H9 (cell line): Measurements from ENCODE around the gene ERC1. TPM values are rescaled to one million over a fixed set of nuclear protein-coding genes. Genes with fewer than 3 reads are reported as not detected.

ENCODE experiments used
- DNase-seq: peaks from one replicate; pipeline ENCODE4 v3.0.0-alpha.2; 2017
- H2AFZ ChIP-seq: one replicate; pipeline ENCODE4 v1.6.1; 2013; ENCODE audit warnings: mild to moderate bottlenecking, low read length, control low read depth, moderate library complexity
- H2AK5ac ChIP-seq: 2 replicates; pipeline ENCODE4 v1.6.1; 2013; ENCODE audit warnings: low read length, control low read depth, mixed read lengths; ENCODE audit not compliant: insufficient read length
- H2BK120ac ChIP-seq: one replicate; pipeline ENCODE4 v1.6.1; 2013; ENCODE audit warnings: low read depth, mild to moderate bottlenecking, low read length, control low read depth, inconsistent platforms; ENCODE audit not compliant: poor library complexity, severe bottlenecking
- H2BK12ac ChIP-seq: 2 replicates; pipeline ENCODE4 v1.6.1; 2013; ENCODE audit warnings: low read length, control low read depth, mixed read lengths, low read depth; ENCODE audit not compliant: insufficient read length
- H2BK15ac ChIP-seq: 2 replicates; pipeline ENCODE4 v1.6.1; 2013; ENCODE audit warnings: low read depth, low read length, control low read depth
- H2BK20ac ChIP-seq: one replicate; pipeline ENCODE4 v1.6.1; 2013; ENCODE audit warnings: low read depth, mild to moderate bottlenecking, low read length, control low read depth, inconsistent platforms; ENCODE audit not compliant: poor library complexity, severe bottlenecking
- H2BK5ac ChIP-seq: 2 replicates; pipeline ENCODE4 v1.6.1; 2013; ENCODE audit warnings: low read length, control low read depth, mixed read lengths; ENCODE audit not compliant: insufficient read length
- H3K14ac ChIP-seq: 2 replicates; pipeline ENCODE4 v1.6.1; 2013; ENCODE audit warnings: low read length, control low read depth; ENCODE audit not compliant: insufficient read depth
- H3K18ac ChIP-seq: 2 replicates; pipeline ENCODE4 v1.6.1; 2013; ENCODE audit warnings: low read depth, mild to moderate bottlenecking, mixed read lengths, low read length, control low read depth; ENCODE audit not compliant: insufficient read length
- H3K23ac ChIP-seq: 2 replicates; pipeline ENCODE4 v1.6.1; 2013; ENCODE audit warnings: low read length, control low read depth, mixed read lengths, low read depth; ENCODE audit not compliant: insufficient read length
- H3K23me2 ChIP-seq: 2 replicates; pipeline ENCODE4 v1.6.1; 2013; ENCODE audit warnings: low read depth, mild to moderate bottlenecking, mixed read lengths, low read length, control low read depth; ENCODE audit not compliant: insufficient read length, poor library complexity, severe bottlenecking
- H3K27ac ChIP-seq: 2 replicates; pipeline ENCODE4 v1.5.1; 2013; ENCODE audit warnings: low read length, control low read depth, mixed read lengths, low read depth; ENCODE audit not compliant: insufficient read length
- H3K27me3 ChIP-seq: 2 replicates; pipeline ENCODE4 v1.6.1; 2013; ENCODE audit warnings: low read length, control low read depth, inconsistent platforms; ENCODE audit not compliant: insufficient read depth
- H3K4ac ChIP-seq: 2 replicates; pipeline ENCODE4 v1.6.1; 2013; ENCODE audit warnings: low read depth, mild to moderate bottlenecking, control low read depth, inconsistent platforms, low read length, moderate library complexity
- H3K4me1 ChIP-seq: 2 replicates; pipeline ENCODE4 v1.6.1; 2013; ENCODE audit warnings: low read length, control low read depth, inconsistent platforms; ENCODE audit not compliant: insufficient read depth
- H3K4me2 ChIP-seq: 2 replicates; pipeline ENCODE4 v1.6.1; 2013; ENCODE audit warnings: low read length, control low read depth, mixed read lengths; ENCODE audit not compliant: insufficient read length, insufficient read depth
- H3K56ac ChIP-seq: 2 replicates; pipeline ENCODE4 v1.6.1; 2013; ENCODE audit warnings: low read depth, mild to moderate bottlenecking, mixed read lengths, low read length, control low read depth; ENCODE audit not compliant: insufficient read length
- H3K79me1 ChIP-seq: 2 replicates; pipeline ENCODE4 v1.6.1; 2013; ENCODE audit warnings: low read depth, mild to moderate bottlenecking, moderate library complexity, low read length, control low read depth, inconsistent platforms; ENCODE audit not compliant: insufficient read depth, poor library complexity, severe bottlenecking
- H3K79me2 ChIP-seq: 2 replicates; pipeline ENCODE4 v1.6.1; 2013; ENCODE audit warnings: low read length, control low read depth, inconsistent platforms; ENCODE audit not compliant: insufficient read depth
- H3K9ac ChIP-seq: 2 replicates; pipeline ENCODE4 v1.6.1; 2013; ENCODE audit warnings: low read length, control low read depth, mixed read lengths; ENCODE audit not compliant: insufficient read length; ENCODE audit errors: extremely low read depth
- H3K9me3 ChIP-seq: one replicate; pipeline ENCODE4 v1.6.1; 2013; ENCODE audit warnings: low read depth, low read length, inconsistent platforms; ENCODE audit not compliant: control insufficient read depth
- H3T11ph ChIP-seq: one replicate; pipeline ENCODE4 v1.6.1; 2013; ENCODE audit warnings: mild to moderate bottlenecking, low read length, control low read depth, inconsistent platforms
- H4K20me1 ChIP-seq: one replicate; pipeline ENCODE4 v1.6.1; 2013; ENCODE audit not compliant: control insufficient read depth, insufficient read length, insufficient read depth
- H4K5ac ChIP-seq: 2 replicates; pipeline ENCODE4 v1.6.1; 2013; ENCODE audit warnings: low read depth, mild to moderate bottlenecking, mixed read lengths, low read length, control low read depth; ENCODE audit not compliant: insufficient read length
- H4K8ac ChIP-seq: replicated peaks from 2 replicates; pipeline ENCODE4 v1.6.1; 2013; ENCODE audit warnings: low read length, control low read depth, mixed read lengths, low read depth; ENCODE audit not compliant: insufficient read length
- H4K91ac ChIP-seq: 2 replicates; pipeline ENCODE4 v1.6.1; 2013; ENCODE audit warnings: low read depth, mild to moderate bottlenecking, moderate library complexity, mixed read lengths, low read length, control low read depth; ENCODE audit not compliant: insufficient read length
- H3K27ac Mint-ChIP-seq, 3 experiments: 2 replicates in 2 of 3; 3 replicates in 1 of 3; pipeline ENCODE4 v1.8.0; 2020 to 2021; ENCODE audit warnings: mixed read lengths in 3 of 3, mild to moderate bottlenecking in 1 of 3, moderate library complexity in 1 of 3
- H3K27me3 Mint-ChIP-seq: 2 replicates; pipeline ENCODE4 v1.8.0; 2021; ENCODE audit warnings: low read depth, mild to moderate bottlenecking, moderate library complexity, mixed read lengths
- H3K36me3 Mint-ChIP-seq, 3 experiments: 2 replicates in 2 of 3; 3 replicates in 1 of 3; pipeline ENCODE4 v1.8.0; 2020 to 2021; ENCODE audit warnings: low read depth in 3 of 3, mixed read lengths in 3 of 3; ENCODE audit not compliant: insufficient read depth in 1 of 3
- H3K4me1 Mint-ChIP-seq, 2 experiments: 2 replicates each; pipeline ENCODE4 v1.8.0; 2020; ENCODE audit warnings: mixed read lengths in 2 of 2
- H3K4me3 Mint-ChIP-seq, 2 experiments: 2 replicates in 1 of 2; 3 replicates in 1 of 2; pipeline ENCODE4 v1.8.0; 2020 to 2021; ENCODE audit warnings: mild to moderate bottlenecking in 2 of 2, mixed read lengths in 2 of 2, moderate library complexity in 1 of 2
- H3K9me3 Mint-ChIP-seq, 2 experiments: 2 replicates in 1 of 2; 3 replicates in 1 of 2; pipeline ENCODE4 v1.8.0; 2020; ENCODE audit warnings: mild to moderate bottlenecking in 2 of 2, mixed read lengths in 2 of 2, moderate library complexity in 1 of 2
- WGBS: extraction: QIAGEN DNeasy Blood & Tissue Kit; methylation state at CpG from one replicate; pipeline ENCODE4 v1.1.7; 2013; ENCODE audit warnings: missing lambda C conversion rate, low lambda C conversion rate, mixed read lengths; ENCODE audit not compliant: insufficient read length; ENCODE audit errors: extremely low coverage; 5-methylcytosine and 5-hydroxymethylcytosine counted together
- total RNA-seq: library from RNA; stranded (reverse); gene quantifications from 2 replicates; pipeline ENCODE4 v1.2.1, GENCODE V29; 2021
- TF ChIP-seq, protein P1 (sequence below): fragments of 200-600 bp; sonication (generic); conservative IDR thresholded peaks from 3 replicates; pipeline ENCODE4 v1.8.0; 2021; ENCODE audit warnings: antibody characterized with exemption, mild to moderate bottlenecking

Gene ERC1
- total RNA-seq, 1 experiment from 2014 or later, result 51.2 TPM

DNA sequence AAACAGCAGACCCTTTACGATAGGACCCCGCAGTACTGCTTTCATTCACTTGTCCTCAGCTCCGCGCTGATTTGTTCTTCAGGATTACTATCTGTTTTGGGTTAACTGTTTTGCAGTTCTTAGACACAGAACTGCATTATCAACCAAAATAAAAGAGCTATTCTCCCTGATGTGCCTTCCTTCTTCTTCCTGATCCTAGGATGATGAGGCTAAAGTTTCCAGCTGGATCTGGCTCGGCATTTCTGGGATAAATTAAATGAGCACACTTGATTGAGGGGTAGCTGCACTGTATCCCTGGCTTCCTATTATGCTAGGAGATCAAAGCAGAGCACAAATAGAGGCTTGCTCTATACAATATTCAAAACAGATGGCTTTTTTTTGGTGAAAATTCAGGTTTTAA lies 437.6 kb downstream of the ERC1 start:
- WGBS, result no CpG with 5 or more reads among the region's 5 CpGs

More for the DNA sequence above, 437.6 kb downstream of the ERC1 start:
- no peaks in the 10 kb centered on the region for H3K79me2 ChIP-seq
- no peak for DNase-seq
- no peaks in the 10 kb centered on the region for H3K4me1 ChIP-seq
- no peak overlapping the region for H2BK120ac ChIP-seq
- no peaks in the 10 kb centered on the region for H3K36me3 Mint-ChIP-seq
- H3K27me3 Mint-ChIP-seq, result no peaks in the 10 kb centered on the region
- H2BK5ac ChIP-seq, result no peak overlapping the region
- H2AFZ ChIP-seq, result no peak overlapping the region
- no peak overlapping the region for H3K27ac ChIP-seq
- H4K20me1 ChIP-seq, result no peaks in the 10 kb centered on the region
- H3T11ph ChIP-seq, result no peak overlapping the region
- H3K4me1 Mint-ChIP-seq, result no peaks in the 10 kb centered on the region
- no peaks in the 10 kb centered on the region for H3K9me3 Mint-ChIP-seq
- H3K27me3 ChIP-seq, result no peaks in the 10 kb centered on the region
- H3K14ac ChIP-seq, result no peak overlapping the region
- H3K23ac ChIP-seq, result no peak overlapping the region
- no peaks in the 10 kb centered on the region for H3K79me1 ChIP-seq
- no peak overlapping the region for H3K9ac ChIP-seq
- H4K8ac ChIP-seq, result no peak overlapping the region
- H4K5ac ChIP-seq, result no peak overlapping the region
- H3K4me3 Mint-ChIP-seq, result no peak overlapping the region
- H3K27ac Mint-ChIP-seq, result no peak overlapping the region
- no peak overlapping the region for H3K4ac ChIP-seq
- no peak overlapping the region for H4K91ac ChIP-seq
- no peaks in the 10 kb centered on the region for H3K23me2 ChIP-seq
- TF ChIP-seq, protein P1, sequence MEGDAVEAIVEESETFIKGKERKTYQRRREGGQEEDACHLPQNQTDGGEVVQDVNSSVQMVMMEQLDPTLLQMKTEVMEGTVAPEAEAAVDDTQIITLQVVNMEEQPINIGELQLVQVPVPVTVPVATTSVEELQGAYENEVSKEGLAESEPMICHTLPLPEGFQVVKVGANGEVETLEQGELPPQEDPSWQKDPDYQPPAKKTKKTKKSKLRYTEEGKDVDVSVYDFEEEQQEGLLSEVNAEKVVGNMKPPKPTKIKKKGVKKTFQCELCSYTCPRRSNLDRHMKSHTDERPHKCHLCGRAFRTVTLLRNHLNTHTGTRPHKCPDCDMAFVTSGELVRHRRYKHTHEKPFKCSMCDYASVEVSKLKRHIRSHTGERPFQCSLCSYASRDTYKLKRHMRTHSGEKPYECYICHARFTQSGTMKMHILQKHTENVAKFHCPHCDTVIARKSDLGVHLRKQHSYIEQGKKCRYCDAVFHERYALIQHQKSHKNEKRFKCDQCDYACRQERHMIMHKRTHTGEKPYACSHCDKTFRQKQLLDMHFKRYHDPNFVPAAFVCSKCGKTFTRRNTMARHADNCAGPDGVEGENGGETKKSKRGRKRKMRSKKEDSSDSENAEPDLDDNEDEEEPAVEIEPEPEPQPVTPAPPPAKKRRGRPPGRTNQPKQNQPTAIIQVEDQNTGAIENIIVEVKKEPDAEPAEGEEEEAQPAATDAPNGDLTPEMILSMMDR, result no peak
- no peak overlapping the region for H3K18ac ChIP-seq
- no peak overlapping the region for H2BK12ac ChIP-seq
- H3K4me2 ChIP-seq, result no peak overlapping the region
- no peaks in the 10 kb centered on the region for H3K9me3 ChIP-seq
- no peak overlapping the region for H3K56ac ChIP-seq
- no peak overlapping the region for H2AK5ac ChIP-seq
- H2BK15ac ChIP-seq, result no peak overlapping the region
- H2BK20ac ChIP-seq, result no peak overlapping the region
